Upper lobe of right lung (tissue), 1 donor: ENCODE results near the gene MTPN. TPM values are rescaled to one million over a fixed set of nuclear protein-coding genes. Genes with fewer than 3 reads are reported as not detected.
A peak's percentile ranks its signal among the peaks of the same experiment; 100 is the strongest.

ENCODE experiments used
- ATAC-seq: fragments of 200-7000 bp; cut with Tn5 transposase; one replicate; pipeline ENCODE4 v1.9.1; 2020; ENCODE audit warnings: mild to moderate bottlenecking, moderate library complexity
- DNase-seq: peaks from one replicate; pipeline ENCODE4 v3.0.0-alpha.2; 2020
- H3K27ac ChIP-seq: fragments of 200-600 bp; one replicate; pipeline ENCODE4 v1.8.0; 2022
- H3K27me3 ChIP-seq: fragments of 200-600 bp; one replicate; pipeline ENCODE4 v1.8.0; 2022; ENCODE audit warnings: mild to moderate bottlenecking
- H3K36me3 ChIP-seq: fragments of 200-600 bp; one replicate; pipeline ENCODE4 v1.8.0; 2022
- H3K4me1 ChIP-seq: fragments of 200-600 bp; one replicate; pipeline ENCODE4 v1.8.0; 2022
- H3K4me3 ChIP-seq: fragments of 200-600 bp; one replicate; pipeline ENCODE4 v1.8.0; 2022; ENCODE audit warnings: mild to moderate bottlenecking
- H3K9me3 ChIP-seq: fragments of 200-600 bp; one replicate; pipeline ENCODE4 v1.8.0; 2022
- CTCF ChIP-seq: fragments of 200-600 bp; IDR thresholded peaks from one replicate; pipeline ENCODE4 v1.8.0; 2022; ENCODE audit warnings: antibody characterized with exemption
- intact Hi-C: fragments of 100-400 bp; cut with DNase I; formaldehyde crosslinking; loops from one replicate; pipeline ENCODE4 v1.11.0; 2022
- total RNA-seq: library from RNA; stranded (reverse); fragmentation: NEBNext Ultra II Directional; extraction: Animal tissue kit (Norgen Biotek cat#: 25700); gene quantifications from one replicate; pipeline ENCODE4 v1.2.1, GENCODE V29; 2021
- donor health status: DM: no; HTN: yes; CAD: no; lungs with severe emphysema.

The MTPN gene
- total RNA-seq, 1 donor from 2014 or later, result 130 TPM

- TF ChIP-seq CTCF, result no peak
- ATAC-seq, result no peak
Measured at GRCh38 chr7:135938086-135938485, 39.1 kb downstream of the MTPN start.

GRCh38 chr7:135936497-135937217, 40.5 kb downstream of the MTPN start:
- intact Hi-C loops, result no loop called here
- TF ChIP-seq CTCF, result no peak
- no peaks in the 10 kb centered on the region for H3K9me3 ChIP-seq
- no peaks in the 10 kb centered on the region for H3K27me3 ChIP-seq
- no peak overlapping the region for H3K4me3 ChIP-seq
- H3K36me3 ChIP-seq, result no peaks in the 10 kb centered on the region
- ATAC-seq, result no peak
- no peak overlapping the region for H3K27ac ChIP-seq
- no peaks in the 10 kb centered on the region for H3K4me1 ChIP-seq
- DNase-seq, result no peak

More at GRCh38 chr7:135938086-135938485, 39.1 kb downstream of the MTPN start:
- Histone ChIP-seq H3K36me3 (no peaks in the 10 kb centered on the region), H3K4me3 (no peak overlapping the region), H3K27ac (no peak overlapping the region), H3K4me1 (no peaks in the 10 kb centered on the region), H3K9me3 (no peaks in the 10 kb centered on the region), H3K27me3 (no peaks in the 10 kb centered on the region)
- intact Hi-C loops, result no loop called here
- DNase-seq, result no peak

GRCh38 chr7:135934651-135935050, 42.5 kb downstream of the MTPN start:
- intact Hi-C loops, result no loop called here
- Histone ChIP-seq H3K9me3 (no peaks in the 10 kb centered on the region), H3K27me3 (no peaks in the 10 kb centered on the region), H3K27ac (no peak overlapping the region), H3K36me3 (peaks cover under 1% of the 10 kb centered on the region), H3K4me1 (peaks cover 10% of the 10 kb centered on the region), H3K4me3 (no peak overlapping the region)
- TF ChIP-seq CTCF, result no peak
- ATAC-seq (no peak), DNase-seq (no peak)

GRCh38 chr7:135933509-135934188, 43.5 kb downstream of the MTPN start:
- intact Hi-C loops, result no loop called here
- Histone ChIP-seq H3K36me3 (peaks cover 10% of the 10 kb centered on the region), H3K27me3 (no peaks in the 10 kb centered on the region), H3K4me3 (no peak overlapping the region), H3K4me1 (peaks cover 10% of the 10 kb centered on the region), H3K27ac (no peak overlapping the region), H3K9me3 (no peaks in the 10 kb centered on the region)
- no peak for TF ChIP-seq CTCF
- DNase-seq (no peak), ATAC-seq (peak; percentile 40)

- no peak for TF ChIP-seq CTCF
- no peak overlapping the region for H3K4me3 ChIP-seq
- no peaks in the 10 kb centered on the region for H3K9me3 ChIP-seq
- peaks cover 10% of the 10 kb centered on the region for H3K4me1 ChIP-seq
- DNase-seq (no peak), ATAC-seq (no peak)
- intact Hi-C loops, result no loop called here
- no peak overlapping the region for H3K27ac ChIP-seq
- H3K36me3 ChIP-seq, result peaks cover 19% of the 10 kb centered on the region
- H3K27me3 ChIP-seq, result no peaks in the 10 kb centered on the region
Measured at GRCh38 chr7:135932131-135932530, 45.0 kb downstream of the MTPN start.
